ENCODE results near the gene SLC22A3. TPM values are rescaled to one million over a fixed set of nuclear protein-coding genes. Genes with fewer than 3 reads are reported as not detected.

SLC22A3 gene
- total and polyA plus RNA-seq, 2 of the 13 experiments (the other 11 are each of a cell fraction or from before 2014, with no cell fraction given): 12.0 to 31.5 TPM

DNA sequence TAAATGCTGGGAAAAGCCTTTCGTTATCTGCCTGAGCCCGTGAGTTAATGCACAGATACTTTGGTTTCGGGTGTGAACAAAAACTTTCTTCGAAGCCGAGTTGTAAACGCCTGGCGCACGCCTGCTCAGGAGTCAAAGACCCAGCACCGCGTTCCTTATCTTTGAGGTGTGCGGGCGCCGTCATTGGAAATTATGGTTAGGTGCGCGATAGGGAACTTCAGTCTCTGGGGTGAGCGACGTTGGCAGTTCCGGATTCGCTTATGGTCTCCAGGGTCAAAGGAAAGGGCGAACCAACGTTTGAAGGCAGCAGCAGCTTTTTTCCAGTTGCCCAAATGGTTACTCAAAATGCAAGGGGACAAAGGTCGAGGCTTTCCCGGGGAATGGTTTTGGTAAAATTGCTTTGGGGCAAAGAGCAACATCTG is 853 bp downstream of the SLC22A3 start (continued):
- no peak for TF ChIP-seq KIAA2018 (CRISPR knock-in tag; IDR thresholded peaks at IDR 0.05; ENCODE audit: borderline replicate concordance)
- TF ChIP-seq ARNT2 (CRISPR knock-in tag; IDR thresholded peaks at IDR 0.05; ENCODE audit: low read depth): peak; percentile 67; the same call in 1 of the 2 replicates
- TF ChIP-seq, protein P1, sequence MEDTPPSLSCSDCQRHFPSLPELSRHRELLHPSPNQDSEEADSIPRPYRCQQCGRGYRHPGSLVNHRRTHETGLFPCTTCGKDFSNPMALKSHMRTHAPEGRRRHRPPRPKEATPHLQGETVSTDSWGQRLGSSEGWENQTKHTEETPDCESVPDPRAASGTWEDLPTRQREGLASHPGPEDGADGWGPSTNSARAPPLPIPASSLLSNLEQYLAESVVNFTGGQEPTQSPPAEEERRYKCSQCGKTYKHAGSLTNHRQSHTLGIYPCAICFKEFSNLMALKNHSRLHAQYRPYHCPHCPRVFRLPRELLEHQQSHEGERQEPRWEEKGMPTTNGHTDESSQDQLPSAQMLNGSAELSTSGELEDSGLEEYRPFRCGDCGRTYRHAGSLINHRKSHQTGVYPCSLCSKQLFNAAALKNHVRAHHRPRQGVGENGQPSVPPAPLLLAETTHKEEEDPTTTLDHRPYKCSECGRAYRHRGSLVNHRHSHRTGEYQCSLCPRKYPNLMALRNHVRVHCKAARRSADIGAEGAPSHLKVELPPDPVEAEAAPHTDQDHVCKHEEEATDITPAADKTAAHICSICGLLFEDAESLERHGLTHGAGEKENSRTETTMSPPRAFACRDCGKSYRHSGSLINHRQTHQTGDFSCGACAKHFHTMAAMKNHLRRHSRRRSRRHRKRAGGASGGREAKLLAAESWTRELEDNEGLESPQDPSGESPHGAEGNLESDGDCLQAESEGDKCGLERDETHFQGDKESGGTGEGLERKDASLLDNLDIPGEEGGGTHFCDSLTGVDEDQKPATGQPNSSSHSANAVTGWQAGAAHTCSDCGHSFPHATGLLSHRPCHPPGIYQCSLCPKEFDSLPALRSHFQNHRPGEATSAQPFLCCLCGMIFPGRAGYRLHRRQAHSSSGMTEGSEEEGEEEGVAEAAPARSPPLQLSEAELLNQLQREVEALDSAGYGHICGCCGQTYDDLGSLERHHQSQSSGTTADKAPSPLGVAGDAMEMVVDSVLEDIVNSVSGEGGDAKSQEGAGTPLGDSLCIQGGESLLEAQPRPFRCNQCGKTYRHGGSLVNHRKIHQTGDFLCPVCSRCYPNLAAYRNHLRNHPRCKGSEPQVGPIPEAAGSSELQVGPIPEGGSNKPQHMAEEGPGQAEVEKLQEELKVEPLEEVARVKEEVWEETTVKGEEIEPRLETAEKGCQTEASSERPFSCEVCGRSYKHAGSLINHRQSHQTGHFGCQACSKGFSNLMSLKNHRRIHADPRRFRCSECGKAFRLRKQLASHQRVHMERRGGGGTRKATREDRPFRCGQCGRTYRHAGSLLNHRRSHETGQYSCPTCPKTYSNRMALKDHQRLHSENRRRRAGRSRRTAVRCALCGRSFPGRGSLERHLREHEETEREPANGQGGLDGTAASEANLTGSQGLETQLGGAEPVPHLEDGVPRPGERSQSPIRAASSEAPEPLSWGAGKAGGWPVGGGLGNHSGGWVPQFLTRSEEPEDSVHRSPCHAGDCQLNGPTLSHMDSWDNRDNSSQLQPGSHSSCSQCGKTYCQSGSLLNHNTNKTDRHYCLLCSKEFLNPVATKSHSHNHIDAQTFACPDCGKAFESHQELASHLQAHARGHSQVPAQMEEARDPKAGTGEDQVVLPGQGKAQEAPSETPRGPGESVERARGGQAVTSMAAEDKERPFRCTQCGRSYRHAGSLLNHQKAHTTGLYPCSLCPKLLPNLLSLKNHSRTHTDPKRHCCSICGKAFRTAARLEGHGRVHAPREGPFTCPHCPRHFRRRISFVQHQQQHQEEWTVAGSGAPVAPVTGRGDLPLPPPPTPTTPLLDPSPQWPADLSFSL (CRISPR knock-in tag; IDR thresholded peaks at IDR 0.05): no peak
- TF ChIP-seq ZNF138 (CRISPR knock-in tag; IDR thresholded peaks at IDR 0.05; ENCODE audit: low read depth): no peak
- no peak for TF ChIP-seq ZNF160 (CRISPR knock-in tag; IDR thresholded peaks at IDR 0.05)
- TF ChIP-seq ZNF432 (CRISPR knock-in tag; IDR thresholded peaks at IDR 0.05; ENCODE audit: borderline replicate concordance): no peak
- peak; percentile 86 for TF ChIP-seq HIVEP1 (CRISPR knock-in tag; IDR thresholded peaks at IDR 0.05)
- 0 out of 2 replicates have a peak, but pooled peaks have one; percentile 51 for TF ChIP-seq NFIC (IDR thresholded peaks at IDR 0.05; ENCODE audit: low read length)

Measured in HepG2 (cell line).